GM21737 (cell line): ENCODE results near the gene ZGRF1.
"Not testable (repeated sequence)": the region's sequence is repeated elsewhere in the genome, so short reads cannot be mapped to it uniquely, and the experiment has no call there.

Experiments
- ATAC-seq: cut with Tn5 transposase; IDR thresholded peaks from one replicate; pipeline ENCODE4 v1.9.1; 2021; ENCODE audit warnings: mild to moderate bottlenecking, moderate library complexity; ENCODE audit not compliant: unreplicated experiment

The ZGRF1 gene

DNA sequence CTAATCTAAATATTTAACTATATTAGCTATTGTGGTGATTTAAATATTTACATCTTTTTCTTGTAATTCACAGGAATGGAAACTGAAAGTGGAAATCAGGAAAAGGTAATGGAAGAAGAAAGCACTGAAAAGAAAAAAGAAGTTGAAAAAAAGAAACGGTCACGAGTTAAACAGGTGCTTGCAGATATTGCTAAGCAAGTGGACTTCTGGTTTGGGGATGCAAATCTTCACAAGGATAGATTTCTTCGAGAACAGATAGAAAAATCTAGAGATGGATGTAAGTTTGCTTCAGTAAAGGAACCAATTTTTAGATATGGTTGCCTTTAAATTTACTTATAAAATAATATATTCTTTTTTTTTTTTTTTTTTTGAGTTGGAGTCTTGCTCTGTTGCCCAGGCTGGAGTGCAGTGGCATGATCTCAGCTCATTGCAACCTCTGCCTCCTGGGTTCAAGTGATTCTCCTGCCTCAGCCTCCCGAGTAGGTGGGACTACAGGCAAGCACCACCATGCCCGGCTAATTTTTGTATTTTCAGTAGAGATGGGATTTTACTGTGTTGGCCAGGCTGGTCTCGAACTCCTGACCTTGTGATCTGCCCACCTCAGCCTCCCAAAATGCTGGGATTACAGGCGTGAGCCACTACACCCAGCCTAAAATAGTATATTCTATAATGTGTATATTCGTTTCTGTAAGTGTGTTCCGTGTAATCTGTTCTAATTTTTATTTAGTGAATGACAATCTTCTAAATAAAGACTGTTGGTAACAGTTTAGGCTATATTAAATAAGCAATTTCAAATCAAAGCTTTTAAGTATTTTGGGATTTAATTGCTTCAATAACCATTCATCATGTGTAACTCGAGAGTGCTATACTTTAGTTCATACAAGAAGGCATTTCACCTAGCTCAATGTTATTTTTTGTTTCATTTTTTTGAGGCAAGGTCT is 8.2 kb upstream of the ZGRF1 start:
- ATAC-seq, result not testable (repeated sequence)

DNA sequence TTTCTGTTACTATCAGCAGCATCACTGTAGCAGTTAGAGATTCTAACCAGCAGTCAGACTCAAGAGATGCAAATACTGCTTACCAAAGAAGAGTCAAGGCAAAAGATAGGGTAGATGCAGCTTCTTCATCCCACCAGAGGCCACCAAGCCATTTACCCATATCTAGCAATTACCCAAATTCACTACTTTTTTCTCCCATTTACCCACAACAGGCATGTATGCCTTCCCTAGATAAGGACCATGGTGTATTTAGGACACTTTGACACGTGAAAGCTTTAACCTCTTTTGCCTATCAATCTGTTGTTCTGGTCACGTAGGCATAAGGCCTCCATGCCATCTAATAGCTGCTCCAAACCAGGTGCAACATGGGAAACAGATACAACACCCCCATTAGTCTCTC is 5.8 kb upstream of the ZGRF1 start:
- no peak for ATAC-seq

DNA sequence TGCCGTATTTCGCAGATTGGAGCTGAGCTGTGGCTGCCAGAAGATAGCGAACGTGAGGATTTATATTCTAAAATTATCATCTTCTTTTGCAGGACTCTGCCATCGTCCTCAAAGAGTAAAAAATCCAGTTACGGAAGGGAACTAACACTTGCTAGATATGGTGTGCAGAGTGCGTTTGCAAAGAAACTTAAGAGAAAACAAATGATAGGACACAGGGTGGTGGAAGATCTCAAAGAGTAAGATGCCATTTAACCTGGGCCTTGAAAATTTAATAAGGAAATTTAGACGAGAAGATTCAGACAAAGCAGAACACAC is 800 bp upstream of the ZGRF1 start:
- no peak for ATAC-seq

DNA sequence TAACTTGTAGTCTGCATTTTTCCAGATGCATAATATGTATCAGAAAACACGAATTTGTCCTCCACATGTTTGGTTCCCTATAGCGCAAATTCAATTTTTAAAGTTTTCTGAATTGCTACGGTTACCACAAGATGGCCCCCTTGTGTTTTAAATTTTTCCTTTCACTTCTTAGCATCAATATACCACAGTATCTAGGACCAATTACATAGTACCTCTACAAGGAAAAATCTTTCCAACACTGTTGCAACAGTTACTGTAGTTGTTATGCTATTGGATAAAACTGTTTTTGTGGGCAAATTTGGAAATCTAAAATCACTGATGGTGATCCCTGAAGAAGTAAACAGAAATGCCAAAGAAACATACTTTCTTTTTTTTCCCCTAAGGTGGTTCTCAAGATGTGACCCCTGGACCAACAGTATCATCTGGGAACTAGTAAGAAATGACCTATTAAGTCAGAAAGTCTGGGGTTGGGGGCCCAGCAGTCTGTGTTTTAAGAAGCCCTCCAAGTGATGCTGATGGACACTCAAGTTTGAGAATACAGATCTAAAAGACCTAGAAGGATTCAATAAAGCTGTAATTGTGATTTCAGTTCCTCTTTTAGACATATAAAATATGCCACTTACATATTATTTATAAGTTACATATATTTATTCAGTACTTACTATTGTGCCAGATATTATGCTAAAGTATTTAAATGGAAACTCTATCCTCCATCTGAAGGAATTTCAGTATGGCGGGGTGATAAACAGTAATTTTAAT is 3.1 kb downstream of the ZGRF1 start:
- ATAC-seq, result no peak

DNA sequence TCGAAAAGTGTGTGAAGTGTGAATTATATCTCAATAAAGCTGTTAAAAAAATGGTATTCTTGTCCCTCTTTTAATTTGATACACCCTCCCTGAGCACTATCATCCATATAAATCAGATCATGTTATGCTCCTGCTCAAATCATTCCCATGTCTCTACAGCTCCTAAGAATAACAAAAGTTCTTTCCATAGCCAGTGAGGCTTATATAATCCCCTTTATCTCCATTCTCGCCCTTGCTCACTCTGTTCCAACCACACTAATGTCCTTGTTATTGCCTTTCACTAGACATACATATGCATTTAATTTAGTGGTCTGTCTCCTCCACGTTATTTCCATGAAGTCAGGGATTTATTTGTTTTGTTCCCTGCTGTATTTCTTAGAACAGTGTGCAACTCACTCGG is 10.5 kb downstream of the ZGRF1 start:
- no peak for ATAC-seq

DNA sequence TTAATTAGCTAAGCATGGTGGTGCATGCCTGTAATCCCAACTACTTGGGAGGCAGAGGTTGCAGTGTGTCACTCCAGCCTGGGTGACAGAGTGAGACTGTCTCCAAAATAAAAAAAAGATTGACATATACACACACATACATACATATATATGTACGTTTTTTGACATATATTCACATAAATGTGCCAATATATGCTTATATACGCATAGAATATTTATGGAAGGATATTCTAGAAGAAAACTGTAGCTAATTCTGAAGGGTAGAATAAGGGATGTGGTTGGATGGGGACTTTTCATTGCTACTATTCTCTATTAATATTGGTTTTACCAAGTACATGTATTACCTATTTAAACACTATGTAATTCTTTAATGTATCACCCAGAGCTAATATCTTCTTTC is 19.7 kb downstream of the ZGRF1 start:
- ATAC-seq, result no peak

DNA sequence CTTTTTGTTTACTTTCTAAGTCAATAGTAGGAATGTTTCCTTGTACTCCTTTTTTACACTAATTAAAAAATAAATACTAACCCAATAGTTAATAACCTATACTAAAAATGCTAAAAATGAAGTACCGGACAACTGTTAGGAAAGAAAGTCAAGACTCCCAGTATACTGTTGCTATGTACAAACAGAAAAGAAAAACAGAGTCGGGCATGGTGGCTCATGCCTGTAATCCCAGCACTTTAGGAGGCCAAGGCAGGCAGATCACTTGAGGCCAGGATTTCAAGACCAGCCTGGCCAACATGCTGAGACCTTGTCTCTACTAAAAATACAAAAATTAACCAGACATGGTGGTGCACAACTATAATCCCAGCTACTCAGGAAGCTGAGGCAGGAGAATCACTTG is 23.9 kb downstream of the ZGRF1 start:
- ATAC-seq, result not testable (repeated sequence)

DNA sequence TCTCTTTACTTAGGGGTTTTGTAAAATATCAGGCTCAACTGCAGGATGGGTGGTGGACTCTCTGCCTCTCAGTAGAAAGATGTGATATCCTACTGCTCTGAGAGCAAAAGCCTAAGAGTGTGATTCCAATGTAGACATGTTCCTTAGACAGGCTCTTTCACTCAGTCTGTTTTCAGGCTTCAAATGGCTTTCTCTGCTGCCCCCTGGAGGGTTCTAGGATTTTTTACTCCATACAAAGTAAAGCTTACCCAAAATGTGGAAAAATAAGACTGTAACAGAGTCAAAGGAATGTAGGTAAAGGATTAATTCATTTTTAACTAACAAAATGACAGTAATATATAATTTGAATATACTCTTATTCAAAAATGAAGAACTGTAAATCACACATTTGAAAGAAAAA is 32.1 kb downstream of the ZGRF1 start:
- ATAC-seq, result peak; percentile 68

DNA sequence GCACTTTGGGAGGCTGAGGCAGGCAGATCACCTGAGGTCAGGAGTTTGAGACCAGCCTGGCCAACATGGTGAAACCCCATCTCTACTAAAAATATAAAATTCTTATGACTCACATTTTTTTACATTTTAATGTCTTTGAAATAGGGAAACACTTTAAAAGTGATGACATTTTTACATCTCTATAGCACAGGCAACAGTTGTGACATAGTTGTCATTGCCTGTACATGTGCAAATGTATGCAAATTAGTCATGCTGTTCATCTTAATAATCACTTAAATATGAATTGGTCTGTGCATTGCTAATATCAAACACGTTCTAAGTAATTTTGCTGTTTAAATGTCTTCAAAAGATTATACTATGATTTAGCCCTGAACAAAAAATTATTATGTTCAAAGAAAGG is 41.7 kb downstream of the ZGRF1 start:
- no peak for ATAC-seq

DNA sequence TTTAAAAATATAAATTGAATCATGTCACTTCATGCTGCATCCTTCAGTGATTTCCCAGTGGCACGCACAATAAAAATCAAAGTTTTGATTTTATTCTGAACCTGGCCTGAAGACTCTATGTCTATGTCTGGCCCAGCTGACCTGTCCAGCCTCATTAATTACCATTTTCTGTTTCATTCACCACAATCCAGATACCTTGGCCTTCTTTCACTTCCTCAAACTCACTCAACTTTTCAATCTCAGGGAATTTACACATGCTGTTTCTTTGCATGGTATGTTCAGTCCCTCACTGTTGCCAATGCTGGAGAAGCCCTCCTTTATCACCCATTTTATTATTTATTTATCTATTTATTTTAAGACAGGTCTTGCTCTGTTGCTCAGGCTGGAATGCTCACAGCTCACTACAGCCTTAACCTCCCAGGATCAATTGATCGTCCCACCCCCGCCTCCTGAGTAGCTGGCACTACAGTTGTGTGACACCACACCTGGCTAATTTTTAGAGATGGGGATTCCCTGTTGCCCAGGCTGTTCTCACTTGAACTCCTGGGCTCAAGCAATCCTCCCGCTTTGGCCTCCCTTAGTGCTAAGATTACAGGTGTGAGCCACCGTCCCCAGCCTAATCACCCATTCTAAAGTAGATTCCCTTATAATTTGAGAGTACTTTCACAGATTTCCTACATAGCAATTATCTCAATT is 43.1 kb downstream of the ZGRF1 start:
- ATAC-seq, result peak; percentile 57

DNA sequence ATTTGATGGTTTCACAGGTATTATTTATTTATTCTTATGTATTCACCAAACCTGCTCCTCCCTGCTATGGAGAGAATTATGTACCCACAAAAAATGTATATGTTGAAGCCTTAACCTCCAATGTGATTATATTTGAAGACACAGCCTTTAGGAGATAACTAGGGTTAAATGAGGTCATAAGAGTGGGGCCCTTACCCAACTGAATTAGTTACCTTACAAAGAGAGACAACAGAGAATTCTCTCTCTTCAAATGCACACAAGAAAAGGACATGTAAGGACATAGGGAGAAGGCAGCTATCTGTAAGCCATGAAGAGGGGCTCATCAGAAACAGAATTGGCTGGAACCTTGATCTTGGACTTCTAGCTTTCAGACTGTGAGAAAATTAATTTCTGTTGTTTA is 44.0 kb downstream of the ZGRF1 start:
- no peak for ATAC-seq

DNA sequence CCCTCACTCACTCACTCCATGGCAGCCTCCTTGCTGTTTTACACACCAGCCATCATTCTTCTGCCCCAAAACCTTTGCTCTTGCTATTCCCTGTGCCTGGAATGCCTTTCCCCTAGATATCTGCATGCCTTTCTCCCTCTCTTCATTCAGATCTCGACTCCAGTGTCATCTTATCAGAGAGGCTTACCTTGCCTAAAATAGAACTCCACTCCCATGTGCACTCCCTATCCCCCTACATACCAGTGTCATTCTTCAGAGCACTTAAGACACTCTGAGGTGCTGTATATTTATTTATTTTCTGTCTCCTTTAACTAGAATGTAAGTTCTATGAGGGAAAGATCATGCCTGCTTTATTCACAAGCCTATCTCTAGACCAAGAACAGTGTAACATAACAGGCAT is 45.1 kb downstream of the ZGRF1 start:
- ATAC-seq, result no peak

DNA sequence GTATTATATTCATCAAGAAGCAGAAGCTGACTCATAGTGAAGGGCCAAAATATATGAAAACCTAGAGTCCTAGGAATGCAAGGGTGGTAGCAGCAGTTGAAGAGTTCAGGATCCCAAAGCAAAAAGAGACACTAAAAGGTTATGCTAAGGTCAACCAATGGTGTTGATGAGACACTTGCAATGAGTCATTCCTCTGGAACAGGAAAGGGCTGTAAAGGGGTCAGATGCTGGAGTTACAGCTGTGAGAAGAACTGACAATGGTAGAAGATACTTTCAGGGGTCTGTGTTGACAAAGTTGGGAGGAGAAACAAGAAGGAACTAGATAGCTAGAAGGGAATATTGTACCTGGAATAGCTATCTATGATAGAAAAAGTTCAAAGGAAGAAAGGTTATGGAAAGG is 47.5 kb downstream of the ZGRF1 start:
- no peak for ATAC-seq

DNA sequence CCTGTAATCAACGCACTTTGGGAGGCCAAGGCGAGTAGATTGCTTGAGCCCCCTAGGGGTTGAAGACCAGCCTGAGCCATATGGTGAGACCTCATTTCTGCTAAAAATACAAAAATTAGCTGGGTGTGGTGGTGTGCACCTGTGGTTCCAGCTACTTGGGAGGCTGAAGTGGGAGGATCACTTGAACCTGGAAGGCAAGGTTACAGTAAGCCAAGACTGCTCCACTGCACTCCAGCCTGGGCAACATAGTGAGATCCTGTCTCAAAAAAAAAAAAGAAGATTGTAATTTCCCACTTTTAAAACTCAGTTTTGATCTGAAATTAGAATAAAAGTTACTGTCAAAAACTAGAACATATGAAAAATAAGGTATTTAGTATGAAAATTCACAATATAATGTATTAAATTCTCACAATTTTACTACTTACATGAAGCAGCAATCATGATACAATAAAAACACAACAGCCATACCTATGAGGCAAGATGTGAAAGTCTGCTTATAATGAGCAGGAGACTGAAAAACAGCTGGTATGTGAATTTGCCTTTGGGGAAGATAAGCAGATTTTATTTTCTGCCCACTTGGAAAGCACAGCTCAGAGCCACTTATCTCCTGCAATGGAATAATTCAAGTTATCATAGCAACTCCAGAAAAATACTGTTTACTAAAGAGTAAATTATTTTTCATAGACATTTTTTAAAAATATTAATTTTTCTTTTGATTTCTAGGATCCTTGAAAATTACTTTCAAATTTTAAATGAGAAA is 50.6 kb downstream of the ZGRF1 start:
- no peak for ATAC-seq

DNA sequence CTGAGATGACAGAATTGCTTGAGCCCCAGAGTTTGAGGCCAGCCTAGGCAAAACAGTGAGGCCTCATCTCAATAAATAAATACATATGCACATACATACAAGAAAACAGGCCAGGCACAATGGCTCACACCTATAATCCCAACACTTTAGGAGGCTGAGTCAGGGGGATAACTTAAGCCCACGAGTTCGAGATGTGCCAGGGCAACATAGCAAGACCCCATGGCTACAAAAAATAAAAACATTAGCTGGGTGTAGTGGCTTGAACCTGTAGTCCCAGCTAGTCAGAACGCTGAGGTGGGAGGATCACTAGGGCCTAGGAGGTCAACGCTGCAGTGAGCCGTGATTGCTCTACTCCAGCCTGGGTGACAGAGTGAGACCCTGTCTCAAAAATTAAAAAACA is 69.2 kb downstream of the ZGRF1 start:
- ATAC-seq, result no peak

DNA sequence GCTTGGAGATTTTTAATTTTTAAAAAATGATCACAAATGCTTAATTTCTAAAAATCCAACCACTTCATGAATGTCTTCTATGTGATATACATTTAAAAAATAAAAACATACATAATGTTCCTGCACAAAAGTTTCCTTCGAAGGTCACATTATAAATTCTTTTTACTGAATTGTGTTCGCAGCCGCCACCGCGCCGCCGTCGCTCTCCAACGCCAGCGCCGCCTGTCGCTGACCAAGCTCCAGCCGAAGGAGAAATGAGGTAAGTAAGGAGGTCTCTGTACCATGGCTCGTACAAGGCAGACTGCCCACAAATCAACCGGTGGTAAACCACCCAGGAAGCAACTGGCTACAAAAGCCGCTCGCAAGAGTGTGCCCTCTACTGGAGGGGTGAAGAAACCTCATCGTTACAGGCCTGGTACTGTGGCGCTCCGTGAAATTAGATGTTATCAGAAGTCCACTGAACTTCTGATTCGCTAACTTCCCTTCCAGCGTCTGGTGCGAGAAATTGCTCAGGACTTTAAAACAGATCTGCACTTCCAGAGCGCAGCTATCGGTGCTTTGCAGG is 71.9 kb downstream of the ZGRF1 start:
- no peak for ATAC-seq

DNA sequence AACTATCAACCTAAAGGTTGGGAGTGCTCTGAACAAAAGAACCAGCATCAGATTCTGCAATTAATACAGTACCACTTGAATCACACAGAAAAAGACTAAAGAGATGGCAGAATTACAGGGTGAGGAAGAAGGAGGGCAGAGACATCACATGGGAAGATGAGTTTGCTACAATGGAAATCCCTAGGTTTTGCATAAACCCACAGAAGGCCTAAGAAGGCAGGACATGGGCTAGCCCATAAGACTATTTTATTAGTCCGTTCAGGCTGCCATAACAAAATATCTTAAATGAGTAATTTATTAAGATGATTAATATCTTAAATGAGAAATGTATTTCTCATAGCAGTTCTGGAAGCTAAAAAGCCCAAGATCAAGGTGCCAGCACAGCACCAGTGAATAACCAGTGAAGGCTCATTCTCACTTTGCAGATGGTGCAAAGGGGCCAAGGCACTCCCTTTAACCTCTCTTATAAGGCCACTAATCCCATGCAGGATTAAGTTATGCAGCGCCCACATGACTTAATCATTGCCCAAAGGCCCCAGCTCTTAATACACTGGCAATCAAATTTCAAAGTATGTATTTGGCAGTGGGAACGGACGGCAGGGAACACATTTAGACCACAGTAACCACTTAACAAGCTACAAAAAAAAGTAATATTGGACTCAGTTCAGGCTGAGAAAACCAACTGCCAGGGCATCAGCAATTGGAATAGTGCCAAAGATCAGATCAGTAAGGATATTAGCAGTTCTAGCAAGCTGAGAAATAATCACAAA is 73.1 kb downstream of the ZGRF1 start:
- no peak for ATAC-seq

DNA sequence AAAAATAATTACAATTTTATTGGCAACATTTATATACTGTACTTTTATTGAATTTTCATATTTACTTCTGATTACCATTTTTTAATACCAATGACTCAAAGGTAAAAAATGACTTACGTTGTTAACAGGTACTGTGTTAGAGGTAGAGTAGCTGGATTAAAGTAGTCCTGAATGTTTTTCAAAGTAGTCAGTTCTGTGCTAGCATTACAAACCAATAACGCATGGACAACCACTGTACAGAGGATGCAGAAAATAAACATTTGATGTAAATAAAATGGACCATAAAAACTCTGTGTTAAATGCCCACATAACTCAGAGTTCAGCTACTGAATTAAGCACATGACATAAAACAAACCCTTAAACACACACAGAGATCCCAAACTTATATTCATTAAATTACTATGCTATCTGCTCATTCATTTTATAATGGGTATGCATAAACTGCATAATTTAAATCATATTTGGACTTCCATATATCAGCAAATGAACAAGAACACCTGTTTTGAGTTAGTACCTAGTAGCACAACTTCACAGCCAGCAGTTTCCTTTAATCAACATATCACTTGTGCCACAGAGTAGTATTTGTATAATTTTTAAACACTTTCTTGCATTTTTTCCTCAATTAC is 74.3 kb downstream of the ZGRF1 start:
- no peak for ATAC-seq

DNA sequence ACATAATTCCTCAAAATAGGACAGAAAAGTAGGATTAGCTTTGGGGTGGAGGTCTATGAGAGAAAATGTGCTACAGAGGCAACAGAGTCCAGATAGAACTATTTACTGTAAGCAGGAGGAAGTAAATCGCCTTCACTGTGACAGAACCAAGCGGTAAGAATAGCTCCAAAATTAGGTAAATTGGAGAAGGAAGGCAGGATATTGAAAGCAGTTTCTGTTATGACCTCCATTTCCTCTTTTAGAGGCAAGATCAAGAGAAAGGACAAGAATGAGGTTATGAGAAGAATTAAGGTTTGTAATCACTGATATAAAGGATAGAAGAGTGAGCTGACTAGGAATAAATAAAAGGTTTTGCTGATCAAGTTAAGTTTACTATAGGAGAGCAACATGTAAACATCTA is 76.6 kb downstream of the ZGRF1 start:
- ATAC-seq, result no peak

DNA sequence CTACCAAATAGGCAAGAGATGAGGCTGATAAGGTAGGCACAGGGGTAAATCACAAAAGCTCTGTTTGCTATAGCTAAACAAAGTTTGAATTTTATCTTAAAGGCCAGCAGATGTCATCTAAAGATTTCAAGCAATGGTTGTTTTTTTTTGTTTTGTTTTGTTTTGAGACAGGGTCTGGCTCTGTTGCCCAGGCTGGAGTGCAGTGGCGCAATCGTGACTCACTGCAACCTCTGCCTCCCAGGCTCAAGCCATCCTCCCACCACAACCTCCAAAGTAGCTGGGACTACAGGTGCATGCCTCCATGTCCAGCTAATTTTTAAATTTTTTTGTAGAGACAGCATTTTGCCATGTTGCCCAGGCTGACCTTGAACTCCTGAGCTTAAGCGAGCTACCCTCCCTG is 77.7 kb downstream of the ZGRF1 start:
- no peak for ATAC-seq
